ENCODE results near the gene CLDN8.

The CLDN8 gene

GRCh38 chr21:30216041-30216723 is at the start of gene CLDN8:
Gene CLDN8, minus strand, starts transcription at chr21:30216097. Its CDS starts 172 bp downstream, at chr21:30215925.
- CTCF ChIA-PET, result no interaction called here
- no peak within 1 kb of the TSS for H3K4me3 ChIP-seq (ENCODE audit: low read depth, low read length)

GRCh38 chr21:30257773-30258172 is 41.9 kb upstream of the CLDN8 start:
- CTCF ChIA-PET, result no interaction called here
- TF ChIP-seq CTCF (IDR thresholded peaks at IDR 0.05; ENCODE audit: insufficient read depth, low read length, missing control alignments), result no peak
- POLR2A ChIA-PET, result no interaction called here
- DNase-seq (ENCODE audit: low read depth, low spot score), result no peak
- H3K4me3 ChIP-seq (ENCODE audit: low read depth, low read length), result no peak overlapping the region

More at GRCh38 chr21:30216041-30216723, at the start of gene CLDN8:
- TF ChIP-seq CTCF (IDR thresholded peaks at IDR 0.05; ENCODE audit: insufficient read depth, low read length, missing control alignments), result no peak
- DNase-seq (ENCODE audit: low read depth, low spot score), result no peak
- POLR2A ChIA-PET, result no interaction called here

- no peak for TF ChIP-seq CTCF (IDR thresholded peaks at IDR 0.05; ENCODE audit: insufficient read depth, low read length, missing control alignments)
- no peak overlapping the region for H3K4me3 ChIP-seq (ENCODE audit: low read depth, low read length)
- no peak for DNase-seq (ENCODE audit: low read depth, low spot score)
- ChIA-PET POLR2A (no interaction called here), CTCF (no interaction called here)
Measured at GRCh38 chr21:30256100-30256499, 40.2 kb upstream of the CLDN8 start.

GRCh38 chr21:30255679-30256078 is 39.8 kb upstream of the CLDN8 start:
- CTCF ChIA-PET, result no interaction called here

GRCh38 chr21:30251781-30252180 is 35.9 kb upstream of the CLDN8 start:
- no peak for DNase-seq (ENCODE audit: low read depth, low spot score)
- ChIA-PET CTCF (no interaction called here), POLR2A (no interaction called here)
- H3K4me3 ChIP-seq (ENCODE audit: low read depth, low read length), result no peak overlapping the region
- no peak for TF ChIP-seq CTCF (IDR thresholded peaks at IDR 0.05; ENCODE audit: insufficient read depth, low read length, missing control alignments)

More at GRCh38 chr21:30255679-30256078, 39.8 kb upstream of the CLDN8 start:
- POLR2A ChIA-PET, result no interaction called here
- no peak for TF ChIP-seq CTCF (IDR thresholded peaks at IDR 0.05; ENCODE audit: insufficient read depth, low read length, missing control alignments)
- no peak overlapping the region for H3K4me3 ChIP-seq (ENCODE audit: low read depth, low read length)
- DNase-seq (ENCODE audit: low read depth, low spot score), result no peak

GRCh38 chr21:30249936-30250335 is 34.0 kb upstream of the CLDN8 start:
- H3K4me3 ChIP-seq (ENCODE audit: low read depth, low read length), result no peak overlapping the region
- no peak for TF ChIP-seq CTCF (IDR thresholded peaks at IDR 0.05; ENCODE audit: insufficient read depth, low read length, missing control alignments)
- ChIA-PET POLR2A (no interaction called here), CTCF (no interaction called here)
- DNase-seq (ENCODE audit: low read depth, low spot score), result no peak

Measured in AG04449 (cell line).